Natural killer cell (primary cell): ENCODE data around the gene CSRP2. TPM values are rescaled to one million over a fixed set of nuclear protein-coding genes. Genes with fewer than 3 reads are reported as not detected.

Experiments
- ATAC-seq, 3 donors: fragments of 150-1000 bp in 2 of 3; fragments of 200-7000 bp in 1 of 3; cut with Tn5 transposase; 1 replicate in 1 of 3; 2 replicates in 2 of 3; pipeline ENCODE4 v1.10.0; 2021; ENCODE audit warnings: mild to moderate bottlenecking in 2 of 3, moderate library complexity in 2 of 3
- DNase-seq, 2 donors: peaks; one replicate each; pipeline versions ENCODE4 v3.0.0 to v3.0.0-alpha.2; 2013 to 2021; ENCODE audit warnings: mixed read lengths in 1 of 2
- H3K27ac ChIP-seq: one replicate; pipeline ENCODE4 v1.5.1; 2013; ENCODE audit warnings: mild to moderate bottlenecking, low read length
- H3K27me3 ChIP-seq: one replicate; pipeline ENCODE4 v1.6.1; 2013; ENCODE audit warnings: low read length; ENCODE audit not compliant: control insufficient read depth, insufficient read depth
- H3K36me3 ChIP-seq: one replicate; pipeline ENCODE4 v1.6.1; 2013; ENCODE audit warnings: low read length; ENCODE audit not compliant: control insufficient read depth, insufficient read depth
- H3K4me1 ChIP-seq: one replicate; pipeline ENCODE4 v1.6.1; 2013; ENCODE audit warnings: low read length; ENCODE audit not compliant: control insufficient read depth, insufficient read depth
- H3K4me3 ChIP-seq: one replicate; pipeline ENCODE4 v1.5.1; 2013; ENCODE audit warnings: low read length
- H3K9me3 ChIP-seq: one replicate; pipeline ENCODE4 v1.6.1; 2013; ENCODE audit warnings: low read length; ENCODE audit not compliant: control insufficient read depth, insufficient read depth
- H3K27ac Mint-ChIP-seq, 2 donors: one replicate each; pipeline ENCODE4 v1.8.0; 2022; ENCODE audit warnings: mild to moderate bottlenecking in 2 of 2, mixed read lengths in 2 of 2, moderate library complexity in 1 of 2
- H3K27me3 Mint-ChIP-seq, 2 donors: one replicate each; pipeline ENCODE4 v1.8.0; 2022; ENCODE audit warnings: low read depth in 2 of 2, mixed read lengths in 2 of 2
- H3K36me3 Mint-ChIP-seq: one replicate; pipeline ENCODE4 v1.8.0; 2022; ENCODE audit warnings: mixed read lengths
- H3K4me1 Mint-ChIP-seq, 2 donors: one replicate each; pipeline ENCODE4 v1.8.0; 2022; ENCODE audit warnings: mixed read lengths in 2 of 2
- H3K4me3 Mint-ChIP-seq: one replicate; pipeline ENCODE4 v1.8.0; 2022; ENCODE audit warnings: mild to moderate bottlenecking, moderate library complexity, mixed read lengths
- H3K9me3 Mint-ChIP-seq, 2 donors: one replicate each; pipeline ENCODE4 v1.8.0; 2022; ENCODE audit warnings: mixed read lengths in 2 of 2
- WGBS: methylation state at CpG from one replicate; pipeline ENCODE4 v1.1.7; 2013; ENCODE audit warnings: missing lambda C conversion rate; ENCODE audit not compliant: insufficient coverage; 5-methylcytosine and 5-hydroxymethylcytosine counted together
- intact Hi-C: fragments of 100-400 bp; cut with micrococcal nuclease; formaldehyde crosslinking; loops from one replicate; pipeline ENCODE4 v1.14.2; 2022
- total RNA-seq, 4 donors: library from RNA; stranded (reverse); fragments of 120-200 nt in 1 of 4; gene quantifications; one replicate each; pipeline versions ENCODE4 v1.2.3 to v1.2.4, GENCODE V29; 2013 to 2022
- TF ChIP-seq, protein P1 (sequence below): fragments of 200-600 bp; IDR thresholded peaks from one replicate; pipeline ENCODE4 v1.8.0; 2022; ENCODE audit warnings: antibody characterized with exemption

Gene CSRP2
- total RNA-seq, 3 donors from 2014 or later (not counting 1 experiment from before 2014, with no cell fraction given), result 0.08 TPM; not detected in 2

- Histone ChIP-seq H3K27ac (no peak overlapping the region), H3K4me3 (no peak overlapping the region), H3K4me1 (no peaks in the 10 kb centered on the region), H3K36me3 (peaks cover 54% of the 10 kb centered on the region), H3K9me3 (no peaks in the 10 kb centered on the region), H3K27me3 (no peaks in the 10 kb centered on the region)
- no peaks in the 10 kb centered on the region for H3K27me3 Mint-ChIP-seq
- no peak overlapping the region for H3K4me3 Mint-ChIP-seq
- no peak overlapping the region for H3K27ac Mint-ChIP-seq
- WGBS, result 100% methylated on average over 2 of the region's 2 CpGs
- intact Hi-C loops, result no loop called here
- TF ChIP-seq, protein P1, sequence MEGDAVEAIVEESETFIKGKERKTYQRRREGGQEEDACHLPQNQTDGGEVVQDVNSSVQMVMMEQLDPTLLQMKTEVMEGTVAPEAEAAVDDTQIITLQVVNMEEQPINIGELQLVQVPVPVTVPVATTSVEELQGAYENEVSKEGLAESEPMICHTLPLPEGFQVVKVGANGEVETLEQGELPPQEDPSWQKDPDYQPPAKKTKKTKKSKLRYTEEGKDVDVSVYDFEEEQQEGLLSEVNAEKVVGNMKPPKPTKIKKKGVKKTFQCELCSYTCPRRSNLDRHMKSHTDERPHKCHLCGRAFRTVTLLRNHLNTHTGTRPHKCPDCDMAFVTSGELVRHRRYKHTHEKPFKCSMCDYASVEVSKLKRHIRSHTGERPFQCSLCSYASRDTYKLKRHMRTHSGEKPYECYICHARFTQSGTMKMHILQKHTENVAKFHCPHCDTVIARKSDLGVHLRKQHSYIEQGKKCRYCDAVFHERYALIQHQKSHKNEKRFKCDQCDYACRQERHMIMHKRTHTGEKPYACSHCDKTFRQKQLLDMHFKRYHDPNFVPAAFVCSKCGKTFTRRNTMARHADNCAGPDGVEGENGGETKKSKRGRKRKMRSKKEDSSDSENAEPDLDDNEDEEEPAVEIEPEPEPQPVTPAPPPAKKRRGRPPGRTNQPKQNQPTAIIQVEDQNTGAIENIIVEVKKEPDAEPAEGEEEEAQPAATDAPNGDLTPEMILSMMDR, result no peak
- DNase-seq (no peak), ATAC-seq (no peak)
- H3K4me1 Mint-ChIP-seq, result no peaks in the 10 kb centered on the region
- peaks cover 13% of the 10 kb centered on the region for H3K36me3 Mint-ChIP-seq
- no peaks in the 10 kb centered on the region for H3K9me3 Mint-ChIP-seq
These were observed 30.7 kb downstream of the CSRP2 start for GRCh38 chr12:76848132-76848531.

DNA sequence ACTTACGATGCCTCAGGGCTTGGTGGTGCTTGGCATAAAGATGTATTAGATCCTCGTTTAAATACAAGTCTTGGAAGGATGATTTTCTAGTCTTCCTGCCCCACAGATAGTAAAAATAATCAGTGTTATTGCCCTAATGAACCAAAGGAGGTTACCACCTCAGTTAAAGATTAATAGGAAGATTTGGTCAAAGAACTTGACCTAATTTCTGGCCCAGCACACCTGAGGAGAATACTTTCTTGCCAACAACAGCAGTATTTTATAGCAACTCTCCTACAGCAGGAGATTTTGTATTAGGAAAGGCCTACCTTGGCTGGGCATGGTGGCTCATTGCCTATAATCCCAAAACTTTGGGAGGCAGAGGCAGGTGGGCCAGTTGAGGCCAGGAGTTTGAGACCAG is 31.6 kb downstream of the CSRP2 start:
- H3K27me3 ChIP-seq, result no peaks in the 10 kb centered on the region
- H3K4me1 ChIP-seq, result no peaks in the 10 kb centered on the region
- TF ChIP-seq, protein P1, result no peak
- H3K4me3 Mint-ChIP-seq, result no peak overlapping the region
- H3K4me1 Mint-ChIP-seq, result no peaks in the 10 kb centered on the region
- intact Hi-C loops, result no loop called here
- no peaks in the 10 kb centered on the region for H3K9me3 Mint-ChIP-seq
- peaks cover 59% of the 10 kb centered on the region for H3K36me3 ChIP-seq
- peaks cover 13% of the 10 kb centered on the region for H3K36me3 Mint-ChIP-seq
- ATAC-seq, result no peak
- H3K4me3 ChIP-seq, result no peak overlapping the region
- DNase-seq, result no peak
- H3K9me3 ChIP-seq, result no peaks in the 10 kb centered on the region
- WGBS, result 97% methylated on average over 2 of the region's 2 CpGs
- no peak overlapping the region for H3K27ac Mint-ChIP-seq
- H3K27ac ChIP-seq, result no peak overlapping the region
- H3K27me3 Mint-ChIP-seq, result no peaks in the 10 kb centered on the region

DNA sequence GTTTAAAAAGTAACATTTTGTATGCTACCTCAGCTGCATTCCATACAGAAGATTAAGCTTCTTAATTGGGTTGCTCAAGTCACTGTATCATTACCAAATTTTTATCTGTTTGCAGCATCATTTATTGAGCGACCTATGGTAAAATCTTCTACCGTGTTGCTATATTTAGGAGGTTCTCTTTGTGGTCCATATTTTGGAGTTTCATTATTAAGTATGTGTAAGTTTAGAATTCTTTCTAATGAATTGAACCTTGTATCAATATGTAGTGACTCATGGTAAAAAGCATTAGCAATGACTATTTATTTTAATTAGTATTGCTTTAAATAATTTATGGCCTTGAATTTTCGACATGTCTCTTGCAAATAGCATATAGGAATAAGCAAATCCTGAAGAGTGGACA is 42.2 kb downstream of the CSRP2 start:
- Mint-ChIP-seq H3K9me3 (no peaks in the 10 kb centered on the region), H3K4me1 (no peaks in the 10 kb centered on the region), H3K36me3 (no peaks in the 10 kb centered on the region), H3K4me3 (no peak overlapping the region), H3K27me3 (no peaks in the 10 kb centered on the region), H3K27ac (no peak overlapping the region)
- intact Hi-C loops, result no loop called here
- H3K27ac ChIP-seq, result no peak overlapping the region
- H3K4me1 ChIP-seq, result no peaks in the 10 kb centered on the region
- TF ChIP-seq, protein P1, result no peak
- ATAC-seq (no peak), DNase-seq (no peak)
- H3K4me3 ChIP-seq, result no peak overlapping the region
- H3K27me3 ChIP-seq, result no peaks in the 10 kb centered on the region
- WGBS, result 82% methylated on average over 2 of the region's 3 CpGs
- no peaks in the 10 kb centered on the region for H3K9me3 ChIP-seq
- H3K36me3 ChIP-seq, result peaks cover 15% of the 10 kb centered on the region

- Mint-ChIP-seq H3K9me3 (no peaks in the 10 kb centered on the region), H3K4me1 (no peaks in the 10 kb centered on the region), H3K36me3 (peaks cover 10% of the 10 kb centered on the region), H3K4me3 (no peak overlapping the region), H3K27ac (no peak overlapping the region), H3K27me3 (no peaks in the 10 kb centered on the region)
- intact Hi-C loops, result no loop called here
- TF ChIP-seq, protein P1, result no peak
- DNase-seq (no peak), ATAC-seq (no peak)
- H3K36me3 ChIP-seq, result peaks cover 28% of the 10 kb centered on the region
- no peak overlapping the region for H3K27ac ChIP-seq
- no peaks in the 10 kb centered on the region for H3K27me3 ChIP-seq
- H3K4me3 ChIP-seq, result no peak overlapping the region
- no peaks in the 10 kb centered on the region for H3K9me3 ChIP-seq
- H3K4me1 ChIP-seq, result no peaks in the 10 kb centered on the region
These were observed 48.4 kb downstream of the CSRP2 start for GRCh38 chr12:76830436-76830835.
